OCI-LY1 (cell line): ENCODE data around the gene NR2C2.

Source experiments
- H2AFZ ChIP-seq: fragments of 200-600 bp; sonication (generic), shearing (Covaris generic); 2 replicates; pipeline ENCODE4 v1.6.0; 2014; ENCODE audit warnings: antibody characterized with exemption, mild to moderate bottlenecking, low read length
- H3F3A ChIP-seq: fragments of 200-600 bp; sonication (generic), shearing (Covaris generic); 2 replicates; pipeline ENCODE4 v1.6.0; 2014; ENCODE audit warnings: mild to moderate bottlenecking, antibody characterized with exemption, low read length, moderate library complexity; ENCODE audit not compliant: insufficient read depth
- H3K27ac ChIP-seq: fragments of 200-600 bp; sonication (generic); 2 replicates; pipeline ENCODE4 v1.5.1; 2014; ENCODE audit warnings: low read length, mixed run types, mild to moderate bottlenecking, low read depth; ENCODE audit not compliant: poor library complexity, severe bottlenecking
- H3K27me3 ChIP-seq: fragments of 200-600 bp; sonication (generic); 2 replicates; pipeline ENCODE4 v1.6.0; 2014; ENCODE audit warnings: antibody characterized with exemption, mild to moderate bottlenecking, low read length, moderate library complexity; ENCODE audit not compliant: insufficient read depth
- H3K36me3 ChIP-seq: fragments of 200-600 bp; sonication (generic); 2 replicates; pipeline ENCODE4 v1.6.1; 2014; ENCODE audit warnings: mild to moderate bottlenecking, antibody characterized with exemption, low read length, moderate library complexity, mixed read lengths; ENCODE audit not compliant: insufficient read depth
- H3K4me1 ChIP-seq: fragments of 200-600 bp; sonication (generic); 2 replicates; pipeline ENCODE4 v1.5.1; 2014; ENCODE audit warnings: mild to moderate bottlenecking, low read length, moderate library complexity; ENCODE audit not compliant: insufficient read depth, severe bottlenecking
- H3K4me2 ChIP-seq: fragments of 200-600 bp; sonication (generic), shearing (Covaris generic); 2 replicates; pipeline ENCODE4 v1.6.1; 2014; ENCODE audit warnings: low read length
- H3K4me3 ChIP-seq: fragments of 200-600 bp; sonication (generic); 2 replicates; pipeline ENCODE4 v1.5.1; 2014; ENCODE audit warnings: low read length, low read depth, mild to moderate bottlenecking, mixed read lengths; ENCODE audit not compliant: poor library complexity, severe bottlenecking
- H3K79me2 ChIP-seq: fragments of 200-600 bp; shearing (Covaris generic); 2 replicates; pipeline ENCODE4 v1.6.1; 2016; ENCODE audit warnings: mixed run types, low read length, mixed read lengths; ENCODE audit not compliant: insufficient read depth
- H3K9ac ChIP-seq: fragments of 200-600 bp; sonication (generic), shearing (Covaris generic); 2 replicates; pipeline ENCODE4 v1.6.1; 2014; ENCODE audit warnings: mild to moderate bottlenecking, low read length, mixed read lengths
- H3K9me2 ChIP-seq: fragments of 200-600 bp; sonication (generic), shearing (Covaris generic); 2 replicates; pipeline ENCODE4 v1.6.1; 2014; ENCODE audit warnings: low read depth, mild to moderate bottlenecking, low read length, mixed read lengths
- H3K9me3 ChIP-seq: fragments of 200-600 bp; shearing (Covaris generic); 2 replicates; pipeline ENCODE4 v1.6.1; 2014; ENCODE audit warnings: low read length, mixed read lengths
- H4K20me1 ChIP-seq: fragments of 200-600 bp; sonication (generic), shearing (Covaris generic); 2 replicates; pipeline ENCODE4 v1.6.0; 2016; ENCODE audit warnings: mild to moderate bottlenecking, low read length; ENCODE audit not compliant: insufficient read depth
- CTCF ChIP-seq: fragments of 200-600 bp; sonication (generic), shearing (Covaris generic); IDR thresholded peaks from 2 replicates; pipeline ENCODE4 v1.5.1; 2017; ENCODE audit warnings: mild to moderate bottlenecking, antibody characterized with exemption, low read length, moderate library complexity, mixed read lengths
- EZH2 ChIP-seq: fragments of 200-600 bp; sonication (generic), shearing (Covaris generic); IDR thresholded peaks from 2 replicates; pipeline ENCODE4 v1.8.0; 2017; ENCODE audit warnings: borderline replicate concordance, mixed run types, mild to moderate bottlenecking, antibody characterized with exemption, low read length, moderate library complexity, mixed read lengths

The NR2C2 gene

GRCh38 chr3:14948609-14949038 lies 1.2 kb downstream of the NR2C2 start:
- Histone ChIP-seq H3K9ac (peak overlapping the region; percentile 85), H2AFZ (no peak overlapping the region), H3K79me2 (peaks cover 52% of the 10 kb centered on the region), H3K4me3 (peak overlapping the region; percentile 84), H3K27me3 (no peaks in the 10 kb centered on the region), H3K4me2 (peak overlapping the region; percentile 97), H3K36me3 (peaks cover 36% of the 10 kb centered on the region), H4K20me1 (no peaks in the 10 kb centered on the region), H3K9me3 (no peaks in the 10 kb centered on the region), H3K27ac (peak overlapping the region; percentile 60), H3K4me1 (peaks cover 34% of the 10 kb centered on the region), H3K9me2 (no peaks in the 10 kb centered on the region), H3F3A (no peaks in the 10 kb centered on the region)
- no peak for TF ChIP-seq EZH2
- no peak for TF ChIP-seq CTCF

- Histone ChIP-seq H4K20me1 (no peaks in the 10 kb centered on the region), H2AFZ (no peak overlapping the region), H3K9me3 (no peaks in the 10 kb centered on the region), H3K9ac (peak overlapping the region; percentile 85), H3K36me3 (peaks cover 31% of the 10 kb centered on the region), H3K4me1 (peaks cover 34% of the 10 kb centered on the region), H3K4me3 (peak overlapping the region; percentile 84), H3F3A (no peaks in the 10 kb centered on the region), H3K9me2 (no peaks in the 10 kb centered on the region), H3K4me2 (peak overlapping the region; percentile 97), H3K27me3 (no peaks in the 10 kb centered on the region), H3K27ac (peak overlapping the region; percentile 60), H3K79me2 (peaks cover 52% of the 10 kb centered on the region)
- no peak for TF ChIP-seq EZH2
These were observed 1.7 kb downstream of the NR2C2 start for GRCh38 chr3:14949126-14949525.

- Histone ChIP-seq H4K20me1 (no peaks in the 10 kb centered on the region), H3K4me1 (peaks cover 34% of the 10 kb centered on the region), H3K79me2 (peaks cover 56% of the 10 kb centered on the region), H3K27me3 (no peaks in the 10 kb centered on the region), H3K4me2 (peak overlapping the region; percentile 97; the same call in 1 of the 2 replicates), H3K4me3 (no peak overlapping the region), H2AFZ (no peak overlapping the region), H3K9me3 (no peaks in the 10 kb centered on the region), H3K36me3 (peaks cover 20% of the 10 kb centered on the region), H3F3A (no peaks in the 10 kb centered on the region), H3K27ac (no peak overlapping the region), H3K9ac (no peak overlapping the region), H3K9me2 (no peaks in the 10 kb centered on the region)
- TF ChIP-seq EZH2, result no peak
- no peak for TF ChIP-seq CTCF
These were observed 2.9 kb downstream of the NR2C2 start for GRCh38 chr3:14950274-14950673.

GRCh38 chr3:14957153-14957552 lies 9.8 kb downstream of the NR2C2 start:
- Histone ChIP-seq H3K9ac (no peak overlapping the region), H3K4me2 (peak overlapping the region; percentile 31; the same call in 1 of the 2 replicates)
- TF ChIP-seq CTCF, result no peak
- TF ChIP-seq EZH2, result no peak

More at GRCh38 chr3:14957153-14957552, 9.8 kb downstream of the NR2C2 start:
- Histone ChIP-seq H3K27ac (no peak overlapping the region), H3K27me3 (no peaks in the 10 kb centered on the region), H3K4me3 (no peak overlapping the region), H2AFZ (no peak overlapping the region), H3K9me3 (no peaks in the 10 kb centered on the region), H3F3A (no peaks in the 10 kb centered on the region), H3K9me2 (no peaks in the 10 kb centered on the region), H3K36me3 (peaks cover 9% of the 10 kb centered on the region; the same call in 1 of the 2 replicates), H3K4me1 (peaks cover 30% of the 10 kb centered on the region), H3K79me2 (peaks cover 34% of the 10 kb centered on the region; the same call in 1 of the 2 replicates), H4K20me1 (no peaks in the 10 kb centered on the region)
